HG02852 (cell line): ENCODE data around the gene SLC17A1.
"Not testable (repeated sequence)": the region's sequence is repeated elsewhere in the genome, so short reads cannot be mapped to it uniquely, and the experiment has no call there.

Source experiments
- ATAC-seq: cut with Tn5 transposase; IDR thresholded peaks from one replicate; pipeline ENCODE4 v1.9.1; 2021; ENCODE audit warnings: mild to moderate bottlenecking, moderate library complexity; ENCODE audit not compliant: unreplicated experiment

The SLC17A1 gene

DNA sequence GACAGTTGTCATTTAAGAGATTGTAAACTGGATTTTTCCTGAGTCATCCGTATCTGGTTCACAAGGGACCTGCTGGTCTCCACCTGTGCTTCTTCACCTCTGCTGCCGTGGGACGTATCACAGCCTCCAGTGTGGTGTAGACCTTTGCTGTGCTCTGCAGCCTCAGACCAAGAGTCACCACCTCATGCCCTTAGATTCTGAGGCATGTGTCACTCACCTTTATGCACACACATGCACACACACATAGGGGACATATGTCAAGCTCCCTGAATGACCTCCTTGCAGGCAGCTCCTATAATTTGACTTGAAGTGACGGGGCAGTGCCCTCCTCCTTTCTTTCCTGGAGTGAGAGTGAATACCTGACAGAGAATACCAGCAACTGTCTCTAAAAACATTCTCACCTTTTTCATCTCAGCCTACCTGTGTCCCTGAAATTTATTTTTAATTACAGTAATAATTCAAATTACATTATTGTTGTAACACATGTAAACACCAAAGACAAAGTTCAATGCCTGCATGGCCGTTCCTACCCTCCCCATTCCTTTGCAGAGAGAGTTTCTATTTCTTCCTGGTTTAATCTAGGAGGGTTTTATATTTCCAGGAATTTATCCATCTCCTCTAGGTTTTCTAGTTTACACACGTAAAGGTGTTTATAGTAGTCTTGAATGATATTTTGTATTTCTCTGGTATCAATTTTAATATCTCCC, 73.8 kb downstream of the SLC17A1 start:
- ATAC-seq: no peak

DNA sequence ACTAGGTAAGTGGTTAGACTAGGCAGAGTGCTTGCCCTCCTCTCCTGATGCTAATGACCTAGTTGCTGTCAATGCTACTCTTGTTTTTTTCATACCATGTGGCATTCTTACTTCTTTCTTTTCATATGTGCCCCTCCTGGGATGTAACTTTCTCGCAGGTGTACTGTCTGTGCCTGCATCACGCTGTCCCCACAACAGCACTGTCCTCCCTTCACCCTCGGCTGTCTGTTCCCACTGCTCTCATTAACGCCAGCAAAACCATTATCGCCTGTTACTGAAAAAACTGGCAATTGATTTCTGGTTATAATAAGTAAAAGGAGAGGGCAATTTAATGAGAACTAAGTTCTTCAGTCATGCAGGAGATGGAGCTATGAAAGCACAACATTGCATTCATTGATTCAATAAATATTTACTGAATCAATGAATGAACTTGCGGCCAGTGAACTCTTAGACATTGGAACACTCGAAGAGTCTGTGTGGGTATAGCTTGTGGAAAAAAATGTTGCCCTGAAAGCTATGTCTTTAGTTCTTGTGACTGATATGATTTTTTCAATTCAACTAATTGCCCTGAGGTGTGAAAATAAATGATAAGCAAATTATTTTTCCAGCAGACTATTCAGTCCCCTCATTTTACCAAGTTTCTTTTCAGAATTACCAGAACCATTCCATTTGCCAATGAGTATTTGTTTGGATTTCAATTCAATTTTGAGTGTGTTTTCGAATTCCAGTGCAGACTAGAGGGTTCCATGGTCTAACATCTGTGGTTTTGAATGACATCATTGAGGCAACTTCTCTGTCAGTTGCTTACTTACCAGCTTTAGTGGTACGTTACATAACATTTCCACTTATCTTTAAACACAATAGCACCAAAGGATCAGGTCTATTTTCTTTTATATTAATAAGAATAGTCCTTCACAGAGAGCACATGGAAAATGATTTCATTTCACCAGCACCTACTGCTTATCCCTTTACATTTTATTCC, 75.2 kb downstream of the SLC17A1 start:
- ATAC-seq: no peak

DNA sequence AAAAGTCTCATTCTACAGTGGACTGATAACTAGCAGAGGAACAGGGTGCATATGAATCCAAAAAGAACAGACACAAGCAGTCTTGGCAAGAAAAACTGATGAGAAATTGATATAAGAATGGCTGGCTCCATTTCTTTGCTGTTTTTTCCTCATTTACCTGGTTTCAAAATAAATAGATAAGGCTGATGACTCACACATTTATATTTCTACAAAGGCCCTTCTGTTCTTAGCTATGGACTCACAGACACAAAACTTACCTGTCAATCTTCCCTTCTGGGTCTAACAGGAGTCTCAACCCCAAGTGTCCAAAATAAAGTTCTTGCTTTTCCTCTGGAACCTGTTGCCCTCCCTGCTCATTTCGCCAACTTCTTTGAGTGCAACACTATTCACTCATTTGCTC, 76.4 kb downstream of the SLC17A1 start:
- ATAC-seq: no peak

DNA sequence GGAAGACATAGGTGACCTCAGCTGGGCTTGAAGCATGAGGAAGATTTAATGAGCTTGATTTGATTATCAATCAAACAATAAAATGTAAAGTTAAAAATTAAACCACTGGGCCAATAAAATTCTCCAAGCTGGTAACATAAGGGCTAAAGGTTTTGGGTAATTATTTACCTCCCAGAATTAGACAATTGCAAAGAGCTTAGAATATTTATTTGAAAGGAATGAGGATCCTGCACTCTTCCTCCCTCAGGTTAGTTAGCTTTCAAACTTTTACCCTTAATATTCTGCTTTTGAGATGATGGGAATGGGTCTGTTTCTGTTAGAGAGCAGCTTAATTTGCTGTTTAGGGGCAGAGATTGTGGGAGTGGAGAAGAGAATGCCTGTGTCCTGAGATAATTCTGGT, 77.3 kb downstream of the SLC17A1 start, which contains the start of gene SLC17A4:
TSS of gene SLC17A4 (plus strand) at position 208 of the 400 bp plus-strand sequence. CDS start 7,221 bp downstream, outside the sequence.
- no peak for ATAC-seq

DNA sequence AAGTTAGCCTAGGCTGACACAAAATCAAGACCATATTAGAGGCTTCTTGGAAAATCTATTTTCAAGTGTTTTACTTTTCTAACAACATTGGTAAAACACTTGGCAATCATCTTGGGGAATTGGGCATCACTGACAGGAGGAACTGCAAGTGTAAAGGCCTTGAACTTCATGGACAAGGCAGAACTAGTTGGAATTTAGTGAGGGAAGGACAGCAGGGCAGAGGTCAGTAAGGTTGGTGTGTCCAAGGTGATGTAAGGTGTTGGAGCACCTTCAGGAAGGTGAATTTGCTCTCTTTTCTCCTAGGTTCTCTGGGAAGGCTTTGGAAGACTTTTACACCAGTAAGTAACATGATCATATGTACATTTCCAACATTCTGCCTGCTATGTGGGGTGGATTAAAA, 78.8 kb downstream of the SLC17A1 start:
- no peak for ATAC-seq

DNA sequence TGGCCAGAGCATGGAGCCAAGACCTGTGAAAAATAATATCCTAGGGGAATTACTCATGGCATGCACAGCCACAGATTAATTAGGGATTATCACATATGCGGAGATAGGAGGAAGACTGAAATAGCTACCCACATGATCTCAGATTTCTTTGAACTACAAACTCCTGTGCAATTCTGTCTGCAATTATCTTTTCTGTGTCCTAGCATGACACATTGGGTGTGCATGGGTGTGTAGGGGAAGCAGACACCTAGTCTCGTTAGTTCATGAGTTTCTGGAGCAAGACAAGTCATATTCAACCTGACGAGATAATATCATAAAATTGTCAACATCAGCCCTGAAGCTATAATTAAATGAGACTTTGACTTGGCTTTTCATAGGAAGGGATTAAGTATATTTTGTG, 80.9 kb downstream of the SLC17A1 start:
- no peak for ATAC-seq

DNA sequence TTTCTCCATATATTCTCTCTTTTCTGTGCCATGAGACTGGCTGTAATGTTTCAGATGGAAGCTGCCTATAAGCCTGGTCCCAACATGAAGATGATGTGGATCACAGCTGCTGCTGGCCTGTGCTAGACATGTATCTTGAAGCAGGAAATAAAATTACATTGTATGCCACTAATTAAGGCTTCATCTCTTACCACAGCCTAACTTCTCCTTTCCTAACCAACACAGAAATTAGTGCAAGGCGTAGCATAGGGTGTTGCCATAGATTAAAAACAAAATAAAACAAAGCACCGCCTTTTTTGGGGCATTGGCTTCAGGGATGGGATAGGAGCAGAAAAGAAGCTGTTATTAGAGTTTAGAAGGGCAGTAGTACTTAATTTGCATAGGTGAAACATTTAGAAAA, 82.0 kb downstream of the SLC17A1 start:
- no peak for ATAC-seq

DNA sequence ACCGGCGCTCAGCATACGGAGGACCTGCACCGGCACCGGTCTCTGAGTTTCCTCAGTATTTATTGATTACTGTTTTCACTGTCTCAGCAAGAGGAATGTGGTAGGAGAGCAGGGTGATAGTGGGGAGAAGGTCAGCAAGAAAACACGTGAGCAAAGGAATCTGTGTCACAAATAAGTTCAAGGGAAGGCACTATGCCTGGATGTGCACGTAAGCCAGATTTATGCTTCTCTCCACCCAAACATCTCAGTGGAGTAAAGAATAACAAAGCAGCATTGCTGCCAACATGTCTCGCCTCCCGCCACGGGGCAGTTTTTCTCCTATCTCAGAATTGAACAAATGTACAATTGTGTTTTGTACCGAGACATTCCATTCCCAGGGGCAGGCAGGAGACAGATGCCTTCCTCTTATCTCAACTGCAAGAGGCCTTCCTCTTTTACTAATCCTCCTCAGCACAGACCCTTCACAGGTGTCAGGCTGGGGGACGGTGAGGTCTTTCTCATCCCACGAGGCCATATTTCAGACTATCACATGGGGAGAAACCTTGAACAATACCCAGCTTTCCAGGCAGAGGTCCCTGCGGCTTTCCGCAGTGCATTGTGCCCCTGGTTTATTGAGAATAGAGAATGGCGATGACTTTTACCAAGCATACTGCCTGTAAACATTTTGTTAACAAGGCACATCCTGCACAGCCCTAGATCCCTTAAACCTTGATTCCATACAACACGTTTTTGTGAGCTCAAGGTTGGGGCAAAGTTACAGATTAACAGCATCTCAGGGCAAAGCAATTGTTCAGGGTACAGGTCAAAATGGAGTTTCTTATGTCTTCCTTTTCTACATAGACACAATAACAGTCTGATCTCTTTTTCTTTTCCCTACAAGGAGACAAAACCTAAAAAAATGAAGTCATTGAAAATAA, 83.0 kb downstream of the SLC17A1 start:
- not testable (repeated sequence) for ATAC-seq

DNA sequence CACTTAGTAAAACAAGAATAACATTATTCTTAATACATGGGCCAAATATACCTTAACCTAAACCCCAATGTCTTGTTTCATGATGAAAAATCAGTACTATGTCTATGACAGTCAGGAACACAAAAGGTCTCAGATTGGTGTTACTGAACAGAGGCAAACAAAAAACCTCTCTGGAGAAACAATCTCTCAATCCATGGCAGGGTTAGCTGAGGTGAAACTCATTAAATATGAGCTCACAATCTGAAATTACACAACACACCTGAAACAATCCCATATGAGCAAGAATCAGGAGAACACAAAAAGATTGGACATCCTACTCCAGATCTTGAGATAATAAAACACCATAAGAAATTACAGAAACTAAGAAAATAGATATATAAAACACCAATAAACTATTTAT, 83.8 kb downstream of the SLC17A1 start:
- no peak for ATAC-seq

DNA sequence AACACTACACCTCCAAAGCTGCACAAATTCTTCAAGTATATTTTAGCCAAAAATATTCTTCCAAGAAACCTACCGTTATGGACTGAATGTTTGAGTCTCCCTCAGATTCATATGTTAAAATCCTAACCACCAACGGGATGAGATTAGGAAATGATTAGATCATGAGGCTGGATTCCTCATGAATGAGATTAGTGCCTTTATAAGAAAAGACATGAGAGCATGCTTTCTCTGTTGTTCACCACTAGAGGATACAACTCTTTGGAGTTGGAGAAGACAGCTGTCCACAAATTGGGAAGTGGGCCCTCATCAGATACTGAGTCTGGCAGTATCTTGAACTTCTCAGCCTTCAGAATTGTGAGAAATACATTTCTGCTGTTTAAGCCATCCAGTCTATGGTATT, 84.4 kb downstream of the SLC17A1 start:
- ATAC-seq: no peak

DNA sequence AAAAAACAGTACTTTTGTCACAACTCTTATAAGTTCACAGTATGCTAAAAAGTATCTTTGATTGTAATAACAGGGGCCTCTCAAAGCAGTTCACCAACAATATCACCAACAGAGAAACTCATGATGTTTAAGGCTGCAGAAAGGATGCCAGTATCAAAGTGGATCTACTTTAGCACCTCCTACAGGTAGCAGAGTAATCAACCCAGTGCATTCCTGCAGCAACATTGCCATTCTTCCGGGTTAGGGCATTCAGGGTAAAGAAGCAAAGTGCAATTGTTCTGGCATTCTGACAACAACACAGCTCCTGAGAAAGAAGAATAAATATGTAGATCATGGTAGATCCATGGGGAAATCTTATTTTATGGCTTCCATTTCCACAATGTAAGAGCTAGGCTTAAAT, 84.9 kb downstream of the SLC17A1 start:
- no peak for ATAC-seq

DNA sequence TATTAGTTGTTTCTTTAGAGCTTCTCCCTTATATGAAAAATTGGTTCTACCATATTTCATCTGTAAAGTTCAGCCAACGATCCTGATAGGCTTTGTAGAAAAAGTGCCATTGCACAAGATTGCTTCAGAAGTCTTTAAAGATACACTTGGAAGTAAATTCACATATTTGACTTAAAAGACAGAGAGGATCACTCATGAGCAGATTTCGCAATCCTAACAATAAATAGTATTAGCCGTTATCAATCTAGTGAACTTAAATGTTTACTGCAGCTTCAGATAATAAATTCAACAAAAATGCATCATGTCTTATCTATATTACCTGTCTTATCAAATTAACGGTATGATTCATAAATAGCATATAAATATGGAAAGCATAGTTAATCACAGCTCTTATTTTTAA, 86.0 kb downstream of the SLC17A1 start:
- no peak for ATAC-seq

DNA sequence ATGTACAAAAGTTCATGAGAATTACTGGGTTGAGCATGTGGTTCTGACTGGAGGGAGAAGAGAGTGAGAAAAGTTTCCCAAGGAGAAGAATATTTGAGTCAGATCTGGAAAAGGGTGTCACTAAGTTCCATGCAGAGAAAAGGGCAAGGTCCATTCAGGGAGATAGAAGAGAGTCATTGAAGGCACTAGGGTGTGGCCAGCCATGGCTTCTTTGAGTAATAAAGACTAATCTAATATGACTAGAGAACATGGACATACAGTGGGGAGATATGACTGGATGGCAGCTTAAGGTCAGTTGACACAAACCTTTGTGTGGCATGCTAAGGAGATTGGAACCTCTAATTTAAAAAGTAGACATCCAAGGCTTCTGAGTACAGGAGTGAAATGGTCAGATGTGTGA, 88.0 kb downstream of the SLC17A1 start:
- ATAC-seq: no peak

DNA sequence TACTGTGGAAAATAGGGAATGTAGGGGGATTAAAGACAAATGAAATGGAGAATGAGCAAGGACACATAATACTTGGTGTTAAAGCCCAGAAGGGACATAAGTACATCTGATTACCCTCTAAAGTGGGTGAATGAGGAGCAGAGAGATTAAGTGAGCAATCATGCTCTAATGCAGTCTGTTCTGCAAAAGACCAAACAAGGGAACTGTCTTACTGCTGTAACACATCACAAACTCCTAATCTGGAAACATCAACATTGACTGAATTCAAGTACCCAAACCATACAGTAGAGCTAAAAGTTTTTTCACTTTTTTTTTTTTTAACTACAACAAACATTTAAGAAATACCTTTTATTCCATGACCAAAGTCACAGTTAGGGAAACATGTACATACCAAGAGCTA, 96.6 kb downstream of the SLC17A1 start:
- ATAC-seq: no peak
